GM19452 (cell line): ENCODE measurements around the gene NCK2.

Source experiments
- ATAC-seq: cut with Tn5 transposase; IDR thresholded peaks from one replicate; pipeline ENCODE4 v1.9.1; 2021; ENCODE audit not compliant: unreplicated experiment

Gene NCK2

DNA sequence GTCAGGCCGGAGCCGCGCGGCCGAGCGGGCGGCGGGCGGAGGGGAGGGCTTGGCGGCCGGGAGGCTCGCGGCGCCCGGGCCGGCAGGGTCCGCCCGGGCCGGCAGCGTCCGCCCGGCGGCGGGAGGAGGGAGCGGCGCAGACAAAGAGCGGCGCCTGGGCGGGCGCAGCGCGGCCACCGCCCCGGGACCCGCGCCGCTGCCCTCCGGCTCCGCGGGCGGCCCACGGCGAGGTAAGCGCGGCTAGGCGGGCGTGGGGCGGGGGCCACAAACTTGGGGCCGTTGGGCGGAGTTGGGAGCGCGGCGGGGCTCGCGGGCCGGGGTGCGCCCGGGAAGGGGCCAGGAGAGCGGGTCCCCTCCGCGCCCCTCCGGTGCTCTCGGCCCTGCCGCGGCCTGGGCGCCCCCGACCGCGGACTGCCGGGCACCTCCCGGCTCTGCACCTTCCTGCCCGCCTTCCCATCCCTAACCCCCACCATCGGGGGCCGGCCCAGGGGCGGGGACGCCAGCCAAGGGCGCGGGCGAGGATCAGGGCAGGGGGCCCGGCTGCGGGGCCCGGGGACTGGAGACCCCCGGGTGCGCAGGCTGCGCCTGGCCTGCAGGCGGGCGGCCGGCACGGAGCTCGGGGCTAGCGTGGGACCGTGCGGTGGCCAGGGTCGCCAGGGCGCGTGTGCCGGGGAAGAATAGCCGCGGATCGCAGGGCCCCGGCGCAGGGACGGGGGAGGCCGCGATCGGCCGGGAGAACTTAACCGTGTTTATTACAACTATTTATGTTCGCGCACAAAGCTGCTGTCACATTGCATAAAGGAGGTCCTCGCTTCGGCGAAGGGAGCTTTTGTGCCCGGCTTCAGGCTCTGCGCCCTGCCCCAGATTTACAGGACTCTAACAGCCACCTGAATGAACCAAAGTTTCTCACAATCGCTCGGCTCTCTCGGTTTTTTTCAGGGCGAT, at the start of gene NCK2:
Gene NCK2, plus strand, starts transcription at position 4 of the 945 bp plus-strand sequence. CDS start 110,152 bp downstream, outside the sequence.
- ATAC-seq, result peak; percentile 19

DNA sequence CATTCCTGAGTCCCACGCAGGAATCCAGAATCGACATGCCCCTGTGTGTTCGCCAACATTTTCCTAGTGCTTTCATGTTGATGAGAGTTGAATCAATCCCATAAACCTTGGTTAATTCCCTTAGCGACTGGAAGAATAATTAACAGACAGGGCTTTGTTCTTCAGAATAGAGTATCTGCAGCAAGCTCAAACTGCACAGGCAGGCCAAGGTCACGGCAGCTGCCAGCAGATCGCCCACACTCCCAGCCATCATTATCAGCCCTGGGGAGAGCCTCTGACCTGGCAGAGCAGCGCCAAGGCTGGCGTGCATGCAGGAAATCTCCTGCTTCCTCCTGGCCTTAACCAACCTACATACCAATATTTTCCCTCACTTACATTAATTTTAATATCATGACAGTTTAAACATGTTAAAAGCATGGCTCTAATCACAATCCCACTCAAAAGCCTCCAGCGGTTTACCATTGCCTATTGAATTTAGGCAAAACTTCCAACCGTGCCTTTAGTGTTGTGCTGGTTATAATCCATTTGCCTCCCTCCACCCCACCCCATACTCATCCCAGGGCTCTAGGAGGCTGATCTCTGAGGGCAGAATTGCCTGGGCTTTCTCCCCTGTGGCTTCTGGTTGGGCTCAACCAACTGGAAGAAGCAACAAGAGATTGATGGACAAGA, 46.8 kb upstream of the NCK2 start:
- ATAC-seq, result no peak

DNA sequence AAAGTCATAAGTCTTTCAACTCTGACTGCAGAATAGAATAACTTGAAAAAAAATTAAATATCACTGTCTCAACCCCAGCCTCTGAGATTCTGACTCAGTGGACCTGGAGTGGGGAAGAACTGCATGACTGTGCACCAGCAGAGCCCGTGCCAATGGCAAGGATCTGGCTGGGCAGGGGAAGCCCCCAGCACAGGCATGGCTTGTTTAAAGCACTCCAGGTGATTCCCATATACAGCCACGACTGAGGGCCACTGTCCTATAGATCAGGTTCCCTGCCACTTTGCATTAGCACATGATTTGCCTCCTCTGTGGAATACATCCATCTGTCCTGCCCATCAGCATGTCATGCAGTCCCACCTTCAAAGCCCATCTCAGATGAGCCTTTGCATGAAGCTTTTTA, 45.9 kb upstream of the NCK2 start:
- no peak for ATAC-seq

DNA sequence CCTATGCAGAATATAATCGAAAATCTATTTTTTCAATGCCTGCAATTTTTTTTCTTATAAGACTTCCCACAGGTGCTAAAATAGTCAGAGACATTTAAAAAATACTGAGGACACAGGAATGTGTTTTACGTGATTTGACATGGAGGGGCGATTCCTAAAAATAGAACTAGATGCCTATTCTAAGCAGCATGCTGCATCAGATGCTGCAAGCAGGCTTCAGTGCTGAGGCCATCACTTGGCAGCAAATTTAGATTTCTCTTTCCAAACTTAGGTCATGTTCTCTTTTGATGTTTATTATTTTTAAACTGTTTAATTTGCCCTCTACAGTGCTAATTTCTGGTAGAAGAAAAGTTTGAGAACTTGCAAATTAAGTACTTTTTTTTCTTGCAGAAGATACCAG, 43.7 kb upstream of the NCK2 start:
- no peak for ATAC-seq

DNA sequence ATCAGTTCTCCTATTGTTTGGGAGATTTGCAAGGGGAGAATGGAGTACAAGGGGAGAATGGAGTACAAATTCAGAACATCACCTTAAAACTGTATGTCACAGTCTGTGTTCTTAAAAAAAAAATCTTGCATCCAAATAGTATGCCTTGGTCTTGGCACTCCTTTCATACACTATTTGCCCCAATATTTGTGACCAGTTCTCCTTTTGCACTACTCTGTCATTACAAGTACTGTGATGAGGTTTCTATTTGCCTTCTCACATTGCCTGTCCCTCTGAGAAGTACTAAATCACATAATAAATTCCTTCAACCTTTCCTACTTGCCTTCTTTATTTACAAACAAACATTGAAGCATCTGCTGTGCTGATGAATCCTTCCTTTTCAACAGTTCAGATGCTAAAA, 36.0 kb upstream of the NCK2 start:
- no peak for ATAC-seq

DNA sequence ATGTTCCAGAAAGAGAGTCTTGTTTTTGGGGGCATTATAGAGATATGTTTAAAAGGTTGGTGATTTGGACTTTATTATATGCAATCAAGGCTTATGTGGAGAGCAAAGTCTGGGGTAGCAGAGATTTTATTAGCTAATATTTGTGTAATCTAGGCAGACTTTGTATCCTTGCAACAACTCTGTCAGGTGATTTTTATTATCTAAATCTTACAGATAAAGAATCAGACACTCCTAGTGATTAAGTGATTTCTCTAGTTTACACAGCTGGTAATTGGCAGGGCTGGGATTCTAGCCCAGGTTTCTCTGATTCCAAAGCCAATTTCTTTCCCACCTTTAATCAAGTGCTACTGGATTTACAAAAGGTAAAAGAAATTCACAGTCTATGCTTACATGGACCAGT, 33.3 kb upstream of the NCK2 start:
- ATAC-seq, result no peak

DNA sequence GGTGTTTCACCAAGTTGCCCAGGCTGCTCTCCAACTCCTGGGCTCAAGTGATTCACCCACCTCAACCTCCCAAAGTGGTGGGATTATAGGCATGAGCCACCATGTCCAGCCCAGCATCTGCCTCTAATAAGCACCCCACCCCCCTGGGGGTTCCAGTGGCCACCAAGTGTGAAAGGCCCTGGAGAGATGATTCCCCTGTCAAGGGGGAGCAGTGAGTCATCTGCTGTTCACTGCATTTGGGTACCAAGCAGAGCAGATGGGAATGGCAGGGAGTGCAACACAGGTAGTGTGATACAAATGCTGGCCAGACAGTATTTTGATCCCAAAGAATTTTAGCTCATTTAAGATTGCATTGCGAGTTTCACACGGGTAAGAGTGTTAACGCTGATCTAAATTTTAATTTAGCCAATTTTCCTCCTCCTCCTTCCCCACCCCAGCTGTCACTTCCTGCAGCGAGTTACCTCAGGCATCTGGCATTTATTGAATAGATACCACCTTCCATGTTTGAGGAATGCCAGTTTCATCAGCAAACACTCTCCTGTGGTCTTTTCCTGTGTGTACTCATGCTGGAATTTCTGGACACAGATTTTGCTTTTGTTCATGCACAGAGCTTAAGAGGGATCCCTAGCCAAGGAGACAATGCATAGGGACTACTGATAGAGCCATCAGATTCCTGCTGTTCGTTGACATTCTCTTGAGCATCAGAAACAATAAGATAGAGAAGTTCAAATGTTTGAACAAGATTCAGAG, 32.4 kb upstream of the NCK2 start:
- no peak for ATAC-seq

DNA sequence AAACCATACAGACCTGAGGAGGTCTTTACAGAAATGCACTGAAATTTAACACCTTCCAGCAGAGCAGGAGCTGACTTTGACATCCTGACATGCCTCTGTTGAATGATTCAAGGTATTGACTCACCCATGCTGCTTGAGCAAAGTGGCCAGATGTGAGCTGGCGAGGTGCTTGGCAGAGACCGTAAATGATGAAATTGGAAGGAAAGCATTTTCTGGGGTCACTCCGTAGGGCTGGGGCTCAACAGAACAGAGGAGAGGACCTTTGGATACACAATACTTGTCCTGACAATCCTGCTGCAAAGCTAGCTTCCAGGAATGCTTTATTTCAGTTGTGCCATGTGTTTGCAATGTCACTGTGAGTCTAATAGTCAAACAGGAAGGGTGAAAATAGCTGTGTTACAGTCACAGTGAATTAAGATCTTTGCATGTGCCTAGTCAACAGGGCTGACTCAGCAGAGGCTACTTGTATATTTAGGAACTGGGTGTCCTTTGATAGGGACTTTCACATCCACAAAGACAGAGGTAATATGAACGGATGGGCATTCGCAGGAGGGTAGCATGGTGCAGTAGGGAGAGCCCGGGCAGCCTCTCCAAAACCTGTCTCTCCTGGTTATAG, 31.6 kb upstream of the NCK2 start:
- ATAC-seq, result no peak

DNA sequence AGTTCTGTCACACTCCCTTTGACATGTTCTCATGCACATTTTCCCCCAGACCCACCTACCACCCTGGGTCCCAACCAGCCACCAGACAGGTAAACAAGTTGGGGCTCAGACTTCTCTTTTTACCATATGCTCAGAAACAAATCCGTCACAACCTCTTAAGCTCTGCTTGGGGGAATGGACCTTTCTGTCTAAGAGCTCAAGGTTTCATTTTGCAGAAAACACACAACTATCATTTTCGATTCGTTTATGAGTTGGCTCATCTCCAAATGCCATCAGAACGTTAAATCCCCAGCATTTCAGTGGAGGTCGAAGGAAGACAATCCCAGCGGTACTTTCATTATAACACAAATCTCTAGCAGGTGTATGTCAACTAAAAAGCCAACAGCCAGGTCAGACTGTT, 30.6 kb upstream of the NCK2 start:
- ATAC-seq, result no peak

DNA sequence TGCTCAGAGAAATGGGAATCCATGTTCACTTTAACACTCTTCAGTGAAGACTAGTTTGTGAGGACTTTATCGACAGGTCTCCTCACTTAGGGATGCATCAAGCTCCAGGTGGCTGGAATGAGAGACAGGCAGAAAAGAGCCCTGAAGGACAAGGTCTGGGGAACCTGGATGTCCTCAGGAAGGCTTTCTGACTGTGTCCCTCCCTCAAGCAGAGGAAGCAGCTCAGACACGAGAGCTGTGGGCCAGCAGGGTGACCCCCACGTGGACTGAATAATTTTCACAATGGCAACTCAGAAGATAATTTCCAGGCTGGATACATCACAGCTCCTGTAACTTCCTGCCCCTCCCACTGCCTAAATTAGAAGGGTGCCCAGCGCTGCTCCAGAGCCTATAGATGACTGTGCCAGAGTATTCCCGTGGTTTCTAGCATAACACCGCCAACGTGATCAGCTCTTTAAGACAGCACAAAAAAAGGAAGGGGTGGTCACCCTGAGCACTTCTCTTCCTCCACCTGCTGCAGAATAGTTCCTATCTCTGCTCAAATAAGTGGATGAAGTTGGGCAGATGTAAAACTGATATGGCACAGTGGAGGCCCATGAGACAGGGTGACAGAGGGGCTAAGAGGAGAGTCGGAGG, 25.7 kb upstream of the NCK2 start:
- ATAC-seq, result no peak

DNA sequence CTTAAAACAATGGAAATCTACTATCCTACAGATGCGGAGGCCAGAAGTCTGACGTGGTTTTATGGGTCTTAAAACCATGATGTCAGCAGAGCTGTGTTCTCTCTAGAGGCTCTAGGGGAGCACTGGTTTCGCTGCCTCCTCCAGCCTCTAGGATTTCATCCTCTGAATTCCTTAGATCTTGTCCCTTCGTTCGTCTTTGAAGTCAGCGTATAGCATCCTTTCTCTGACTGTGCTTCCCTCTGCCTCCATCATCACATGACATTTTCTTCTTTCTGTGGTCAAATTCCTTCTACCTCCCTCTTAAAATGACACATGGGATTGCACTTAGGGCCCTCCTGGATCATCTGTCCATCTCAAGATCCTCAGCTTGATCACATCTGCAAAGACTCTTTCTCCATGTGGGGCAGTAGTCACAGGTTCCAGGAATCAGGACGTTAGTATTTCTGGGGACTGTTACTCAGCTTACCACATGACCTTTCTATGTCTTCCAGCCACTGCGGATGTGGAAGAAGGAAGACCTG, 22.7 kb upstream of the NCK2 start:
- no peak for ATAC-seq

DNA sequence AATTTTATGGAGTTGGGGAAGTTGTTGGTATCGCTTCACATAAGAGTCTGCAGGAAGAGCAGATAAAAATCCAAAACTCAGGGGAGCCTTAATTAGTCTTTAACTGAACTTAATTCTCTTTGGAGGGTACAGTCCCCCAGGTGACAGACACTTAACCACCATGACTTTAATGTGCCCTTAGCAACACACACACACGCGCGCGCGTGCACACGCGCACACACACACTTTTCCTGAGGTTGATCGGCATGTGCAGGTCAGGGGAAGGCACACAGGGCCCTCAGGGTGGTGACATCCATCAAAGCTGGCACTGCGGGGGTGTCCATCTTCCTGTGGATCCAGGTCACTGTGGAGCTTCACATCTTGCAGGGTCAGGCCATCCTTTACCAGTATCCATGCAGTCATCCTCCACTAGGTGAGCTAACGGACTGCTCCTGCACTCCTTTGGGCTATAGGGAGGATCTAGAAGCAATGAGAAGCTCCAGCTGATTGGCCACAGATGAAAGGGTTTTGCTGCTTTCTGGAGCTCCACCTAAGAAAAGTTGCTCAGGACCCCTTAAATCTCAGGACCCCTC, 21.9 kb upstream of the NCK2 start:
- no peak for ATAC-seq

DNA sequence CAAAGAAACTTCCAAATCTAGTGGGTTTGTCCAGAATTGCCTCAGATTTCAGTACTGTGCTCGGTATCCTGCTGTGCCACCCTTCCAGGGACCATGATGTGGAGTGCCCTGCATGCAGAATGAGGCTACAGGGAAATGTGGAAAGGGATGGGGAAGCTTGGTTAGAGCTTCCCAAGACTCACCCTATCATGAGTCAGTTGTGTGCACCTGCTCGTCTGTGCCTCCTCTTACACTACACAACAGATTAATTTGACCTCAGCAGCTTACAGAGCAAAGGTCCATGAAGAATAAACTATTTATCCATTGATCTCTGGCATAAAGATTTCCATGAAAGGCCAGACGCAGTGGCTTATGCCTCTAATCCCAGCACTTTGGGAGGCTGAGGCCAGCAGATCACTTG, 21.3 kb upstream of the NCK2 start:
- ATAC-seq, result no peak

DNA sequence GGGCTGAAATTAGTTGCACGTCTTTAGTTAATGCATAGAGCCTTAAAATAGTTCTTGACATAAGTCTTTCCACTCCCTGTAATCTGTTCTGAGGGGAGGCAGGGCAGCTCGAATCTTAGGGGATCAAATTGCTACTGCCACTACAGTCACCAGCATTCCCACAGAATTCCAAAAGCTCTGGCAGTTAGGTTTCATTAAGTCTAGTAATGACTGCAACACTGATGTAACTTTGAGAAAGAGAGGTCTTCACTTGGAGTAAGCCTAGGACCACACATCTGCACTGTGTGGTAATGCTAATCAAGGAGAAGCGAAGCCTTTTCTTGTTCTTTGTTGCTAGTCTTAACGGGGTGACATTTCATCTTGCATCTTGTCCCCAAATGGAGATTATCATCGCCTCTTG, 19.3 kb upstream of the NCK2 start:
- no peak for ATAC-seq

DNA sequence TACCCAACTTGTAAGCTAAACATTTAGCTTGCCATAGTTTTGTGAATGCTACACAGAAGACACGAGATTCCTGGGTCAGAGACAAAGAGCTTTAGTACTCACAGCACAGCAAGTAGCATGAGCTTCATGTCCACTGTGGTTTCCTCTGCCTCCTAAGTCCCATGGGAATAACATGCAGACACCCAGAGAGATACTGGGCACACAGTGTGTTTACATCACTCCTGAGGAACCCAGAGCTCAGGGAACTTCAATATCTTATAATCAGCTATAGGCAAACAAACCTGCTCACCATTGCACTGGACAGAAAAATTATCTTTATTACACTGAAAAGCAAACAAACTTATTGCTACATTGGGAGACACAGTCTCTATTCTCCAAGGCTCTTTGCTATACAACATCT, 14.5 kb upstream of the NCK2 start:
- no peak for ATAC-seq

DNA sequence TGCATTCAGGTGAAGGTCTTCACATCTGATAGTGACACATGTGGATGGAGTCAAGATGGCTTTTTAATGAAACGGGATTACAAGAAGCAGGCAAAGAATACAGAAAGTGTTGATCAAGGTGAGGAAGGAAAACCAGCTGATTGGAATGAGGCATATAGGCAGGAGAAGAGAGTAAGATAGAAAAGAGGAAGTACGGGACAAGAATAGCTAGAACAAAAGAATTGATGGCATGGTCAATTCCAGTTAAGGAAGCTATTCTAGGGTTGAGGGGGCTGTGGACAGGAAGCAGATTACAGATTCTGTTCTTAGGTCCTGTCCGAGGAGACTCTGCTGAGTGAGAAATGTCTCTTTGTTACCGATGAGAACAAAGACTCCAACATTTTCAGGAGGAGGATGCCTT, 13.2 kb upstream of the NCK2 start:
- no peak for ATAC-seq

DNA sequence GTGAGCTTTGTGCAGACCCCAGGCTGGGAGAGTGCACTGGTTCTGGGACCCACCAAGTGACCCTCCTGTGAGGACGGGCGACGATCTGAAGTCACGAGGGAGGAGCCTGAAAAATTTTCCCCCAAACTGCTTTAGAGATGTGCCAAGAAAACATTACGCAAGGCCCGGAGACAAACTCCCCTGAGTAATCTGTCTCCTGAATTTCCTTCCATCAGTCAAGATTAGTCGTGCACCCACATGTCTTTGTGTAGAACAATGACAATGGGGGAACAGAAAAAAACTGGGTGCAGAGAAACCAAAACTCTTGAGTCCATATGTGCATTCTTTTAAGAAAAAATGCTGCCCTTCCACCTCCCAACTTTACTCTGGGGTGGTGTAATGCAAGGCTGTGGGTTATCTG, 12.6 kb upstream of the NCK2 start:
- ATAC-seq, result no peak

DNA sequence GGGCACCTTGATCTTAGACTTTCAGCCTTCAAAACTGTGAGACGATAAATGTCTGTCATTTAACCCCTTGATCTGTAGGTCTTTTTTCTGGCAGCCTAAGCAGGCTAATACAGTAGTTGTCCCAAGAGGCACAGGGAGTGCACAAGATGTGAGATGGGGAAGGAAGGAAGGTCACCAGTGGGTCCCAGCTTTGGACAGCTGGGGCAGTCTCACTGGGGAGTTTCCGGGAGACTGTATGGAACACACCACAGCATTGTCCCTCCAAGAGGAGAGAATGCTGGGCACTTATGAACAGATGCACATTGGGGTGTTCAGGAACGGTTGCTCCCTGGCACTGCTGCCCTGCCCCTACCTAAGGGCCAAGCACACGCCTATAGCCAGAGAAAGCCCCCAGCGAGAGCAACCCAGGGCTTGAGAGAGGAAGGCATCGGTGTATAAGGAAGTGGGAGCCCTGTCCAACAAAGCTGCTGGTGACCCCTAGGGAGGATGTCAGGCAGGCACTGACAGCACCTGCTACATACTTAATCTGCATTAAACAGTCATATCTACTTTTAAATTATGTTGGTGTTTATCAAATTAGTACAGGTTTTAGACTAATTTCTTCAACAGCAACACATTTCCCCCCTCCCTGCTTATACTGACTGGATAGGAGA, 11.6 kb upstream of the NCK2 start:
- ATAC-seq, result no peak

DNA sequence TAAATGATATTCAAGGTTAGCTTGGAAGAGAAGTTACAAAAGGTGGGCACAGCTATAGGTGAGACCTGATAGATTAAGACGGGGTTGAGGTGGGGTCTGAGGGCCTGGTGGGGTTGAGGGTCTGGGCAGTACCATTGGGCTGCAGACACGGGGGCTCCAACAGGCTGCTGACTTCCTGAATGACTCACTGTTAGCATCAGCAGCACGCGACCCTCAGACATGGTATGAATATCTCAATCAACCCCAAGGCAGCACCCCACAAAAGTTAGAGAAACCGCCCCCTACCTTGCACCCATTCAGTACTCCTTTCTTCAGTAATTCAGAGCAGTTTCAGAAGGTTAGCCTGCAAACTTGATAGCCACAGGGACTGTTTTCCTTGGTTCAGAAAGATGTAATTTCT, 10.8 kb upstream of the NCK2 start:
- ATAC-seq, result no peak
